DMS114 treated with DMSO at 0.1 percent for 48 hours (cell line): ENCODE measurements around the gene FLNB.

Experiments
- DNase-seq: peaks from one replicate; lab custom pipeline; 2025; ENCODE audit not compliant: unreplicated experiment; lab: John Stamatoyannopoulos, UW

Gene FLNB

GRCh38 chr3:58102390-58102750 is 94.1 kb downstream of the FLNB start:
- DNase-seq: no peak

GRCh38 chr3:58102976-58103451 is 94.8 kb downstream of the FLNB start:
- DNase-seq: no peak

GRCh38 chr3:58104151-58104550 is 95.9 kb downstream of the FLNB start:
- no peak for DNase-seq

- no peak for DNase-seq
Observed at GRCh38 chr3:58104712-58105111, 96.5 kb downstream of the FLNB start.

- DNase-seq: no peak
Observed at GRCh38 chr3:58105196-58105595, 97.0 kb downstream of the FLNB start.

- no peak for DNase-seq
Observed at GRCh38 chr3:58106061-58106460, 97.8 kb downstream of the FLNB start.

- no peak for DNase-seq
Observed at GRCh38 chr3:58106640-58107039, 98.4 kb downstream of the FLNB start.

- DNase-seq: no peak
Observed at GRCh38 chr3:58107597-58107996, 99.4 kb downstream of the FLNB start.

GRCh38 chr3:58109752-58110151 is 101.5 kb downstream of the FLNB start:
- no peak for DNase-seq

GRCh38 chr3:58111513-58112184 is 103.4 kb downstream of the FLNB start:
- DNase-seq: no peak

GRCh38 chr3:58112185-58112535 is 103.9 kb downstream of the FLNB start:
- no peak for DNase-seq

GRCh38 chr3:58115175-58115574 is 107.0 kb downstream of the FLNB start:
- no peak for DNase-seq

GRCh38 chr3:58116161-58116955 is 108.1 kb downstream of the FLNB start:
- DNase-seq: no peak

GRCh38 chr3:58116985-58117384 is 108.8 kb downstream of the FLNB start:
- no peak for DNase-seq

- no peak for DNase-seq
Observed at GRCh38 chr3:58117561-58118181, 109.4 kb downstream of the FLNB start.

- no peak for DNase-seq
Observed at GRCh38 chr3:58119186-58119585, 111.0 kb downstream of the FLNB start.

- DNase-seq: no peak
Observed at GRCh38 chr3:58120075-58120812, 112.0 kb downstream of the FLNB start.

- no peak for DNase-seq
Observed at GRCh38 chr3:58121183-58121582, 113.0 kb downstream of the FLNB start.

GRCh38 chr3:58122936-58123700 is 114.9 kb downstream of the FLNB start:
- no peak for DNase-seq

GRCh38 chr3:58124387-58124786 is 116.2 kb downstream of the FLNB start:
- no peak for DNase-seq
